ENCODE data around the gene RPGRIP1L. TPM values are rescaled to one million over a fixed set of nuclear protein-coding genes. Genes with fewer than 3 reads are reported as not detected.

RPGRIP1L gene
- total RNA-seq, 1 experiment from 2014 or later: 19.8 TPM

GRCh38 chr16:53622315-53622714, 81.3 kb downstream of the RPGRIP1L start:
- Histone ChIP-seq H3K4me1 (ENCODE audit: insufficient read depth, low read length, poor library complexity, severe bottlenecking) (no peaks in the 10 kb centered on the region), H3K27ac (ENCODE audit: low read depth, low read length, poor library complexity, severe bottlenecking) (no peak overlapping the region), H3K36me3 (ENCODE audit: insufficient read depth, low read length, poor library complexity, severe bottlenecking) (no peaks in the 10 kb centered on the region), H3K4me3 (ENCODE audit: low read depth, low read length, poor library complexity, severe bottlenecking) (no peak overlapping the region), H3K9me3 (ENCODE audit: low read depth, low read length, poor library complexity, severe bottlenecking) (no peaks in the 10 kb centered on the region), H3K27me3 (replicated peaks; ENCODE audit: insufficient read depth, low read depth, low read length, poor library complexity) (no peaks in the 10 kb centered on the region)
- CTCF ChIA-PET: no interaction called here
- TF ChIP-seq CTCF (conservative IDR thresholded peaks at IDR 0.05; ENCODE audit: low read depth, low read length) (no peak), EZH2 (IDR thresholded peaks at IDR 0.05; ENCODE audit: borderline replicate concordance, low read depth, low read length, poor library complexity, severe bottlenecking) (no peak)
- no peak for DNase-seq (ENCODE audit: low spot score)
- intact Hi-C loops (cut with micrococcal nuclease; ENCODE audit: unreplicated experiment): no loop called here
- BruUV-seq (replicated peaks): no TSS peak
- POLR2A ChIA-PET (ENCODE audit: low non-redundant PET): no interaction called here

- Histone ChIP-seq H3K27ac (ENCODE audit: low read depth, low read length, poor library complexity, severe bottlenecking) (no peak overlapping the region), H3K36me3 (ENCODE audit: insufficient read depth, low read length, poor library complexity, severe bottlenecking) (no peaks in the 10 kb centered on the region), H3K4me3 (ENCODE audit: low read depth, low read length, poor library complexity, severe bottlenecking) (no peak overlapping the region), H3K9me3 (ENCODE audit: low read depth, low read length, poor library complexity, severe bottlenecking) (no peaks in the 10 kb centered on the region), H3K27me3 (replicated peaks; ENCODE audit: insufficient read depth, low read depth, low read length, poor library complexity) (no peaks in the 10 kb centered on the region), H3K4me1 (ENCODE audit: insufficient read depth, low read length, poor library complexity, severe bottlenecking) (no peaks in the 10 kb centered on the region)
- CTCF ChIA-PET: no interaction called here
- POLR2A ChIA-PET (ENCODE audit: low non-redundant PET): no interaction called here
- TF ChIP-seq EZH2 (IDR thresholded peaks at IDR 0.05; ENCODE audit: borderline replicate concordance, low read depth, low read length, poor library complexity, severe bottlenecking): no peak
- TF ChIP-seq CTCF (conservative IDR thresholded peaks at IDR 0.05; ENCODE audit: low read depth, low read length): no peak
- intact Hi-C loops (cut with micrococcal nuclease; ENCODE audit: unreplicated experiment): no loop called here
- BruUV-seq (replicated peaks): no TSS peak
- no peak for DNase-seq (ENCODE audit: low spot score)
Measured at GRCh38 chr16:53620476-53620875, 83.2 kb downstream of the RPGRIP1L start.

- POLR2A ChIA-PET (ENCODE audit: low non-redundant PET): no interaction called here
- no peak for TF ChIP-seq EZH2 (IDR thresholded peaks at IDR 0.05; ENCODE audit: borderline replicate concordance, low read depth, low read length, poor library complexity, severe bottlenecking)
- no peak for TF ChIP-seq CTCF (conservative IDR thresholded peaks at IDR 0.05; ENCODE audit: low read depth, low read length)
- Histone ChIP-seq H3K4me1 (ENCODE audit: insufficient read depth, low read length, poor library complexity, severe bottlenecking) (no peaks in the 10 kb centered on the region), H3K27me3 (replicated peaks; ENCODE audit: insufficient read depth, low read depth, low read length, poor library complexity) (no peaks in the 10 kb centered on the region), H3K27ac (ENCODE audit: low read depth, low read length, poor library complexity, severe bottlenecking) (no peak overlapping the region), H3K4me3 (ENCODE audit: low read depth, low read length, poor library complexity, severe bottlenecking) (no peak overlapping the region), H3K9me3 (ENCODE audit: low read depth, low read length, poor library complexity, severe bottlenecking) (no peaks in the 10 kb centered on the region), H3K36me3 (ENCODE audit: insufficient read depth, low read length, poor library complexity, severe bottlenecking) (no peaks in the 10 kb centered on the region)
- no TSS peak for BruUV-seq (replicated peaks)
- CTCF ChIA-PET: no interaction called here
- intact Hi-C loops (cut with micrococcal nuclease; ENCODE audit: unreplicated experiment): no loop called here
- no peak for DNase-seq (ENCODE audit: low spot score)
Measured at GRCh38 chr16:53619235-53619634, 84.4 kb downstream of the RPGRIP1L start.

Data from A673 (cell line).